Colon (tissue), 2 donors: Measurements from ENCODE around the gene WDR3.
A peak's percentile ranks its signal among the peaks of the same experiment; 100 is the strongest.
"Not testable (repeated sequence)": the region's sequence is repeated elsewhere in the genome, so short reads cannot be mapped to it uniquely, and the experiment has no call there.

ENCODE experiments used
- FAIRE-seq: peaks from 2 replicates; lab custom pipeline; 2012; peaks lifted over from hg19 to GRCh38; lab: Jason Lieb, UNC
- donor health status: control.
- donor health status: control.

The WDR3 gene

GRCh38 chr1:117929343-117930172 is at the start of gene WDR3, which contains the start of gene GDAP2:
TSS of gene WDR3 (plus strand) at chr1:117929739. CDS start at chr1:117933320, 3,581 bp downstream.
TSS of gene GDAP2 (minus strand) at chr1:117929621. CDS start at chr1:117920357, 9,264 bp downstream.
- no peak for FAIRE-seq

DNA sequence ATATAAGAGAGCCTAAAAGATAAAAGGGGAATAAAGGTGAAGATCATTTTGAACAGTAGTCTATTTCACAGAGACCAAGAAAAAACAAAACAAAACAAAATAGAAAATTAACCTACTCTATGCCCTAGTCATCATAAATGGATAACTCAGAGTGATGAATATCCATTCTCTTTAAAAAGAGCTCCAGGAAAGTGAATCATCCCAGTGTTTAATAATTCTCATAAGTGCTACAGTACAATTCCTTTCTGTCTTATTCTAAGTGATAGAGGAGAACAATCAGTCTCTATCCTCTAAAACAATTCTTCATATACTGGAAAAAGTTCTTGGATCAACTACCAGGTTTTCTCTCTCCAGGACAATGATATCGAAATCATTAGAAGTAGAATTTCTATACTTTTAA is 45.9 kb upstream of the WDR3 start:
- FAIRE-seq, result no peak

- FAIRE-seq, result no peak
These were observed 43.3 kb upstream of the WDR3 start for GRCh38 chr1:117886101-117886795.

GRCh38 chr1:117890452-117890851 is 39.1 kb upstream of the WDR3 start:
- no peak for FAIRE-seq

DNA sequence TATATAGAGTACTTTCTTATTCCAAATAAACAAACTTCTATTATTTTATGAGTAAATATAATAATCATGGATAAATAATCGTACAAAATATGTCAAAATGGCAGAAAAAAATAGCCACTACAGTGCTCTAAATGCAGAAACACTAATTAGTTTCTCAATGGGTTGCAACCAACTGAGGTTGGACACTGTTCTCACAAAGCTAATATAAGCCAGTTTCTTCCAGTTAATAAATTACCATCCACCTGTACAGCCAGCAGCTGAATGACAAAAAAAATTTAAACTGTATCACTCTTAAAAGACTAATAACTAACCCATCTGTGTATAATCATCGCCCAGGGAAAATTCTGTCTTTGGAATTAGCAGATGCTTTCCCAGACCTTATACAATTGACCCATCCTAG is 37.0 kb upstream of the WDR3 start:
- FAIRE-seq, result no peak

GRCh38 chr1:117894078-117894477 is 35.5 kb upstream of the WDR3 start:
- no peak for FAIRE-seq

- no peak for FAIRE-seq
These were observed 33.9 kb upstream of the WDR3 start for GRCh38 chr1:117895482-117896114.

- no peak for FAIRE-seq
These were observed 32.0 kb upstream of the WDR3 start for GRCh38 chr1:117897551-117897950.

DNA sequence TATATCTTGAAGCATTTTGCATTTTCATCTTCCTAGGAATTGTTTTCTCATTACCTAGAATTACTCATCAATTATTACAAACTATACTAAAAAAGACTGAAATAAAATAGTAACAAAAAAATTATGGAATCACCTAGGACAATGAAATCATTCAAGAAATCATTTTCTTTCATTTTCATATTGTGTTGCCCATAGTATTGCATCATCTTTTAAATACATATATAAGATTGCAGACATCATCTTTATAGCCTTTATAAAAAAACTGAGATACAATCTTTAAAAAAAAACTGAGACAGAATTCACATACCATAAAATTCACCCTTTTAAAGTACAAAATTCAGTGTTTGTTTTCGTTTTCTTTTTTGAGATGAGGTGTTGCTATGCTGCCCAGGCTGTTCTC is 29.7 kb upstream of the WDR3 start:
- FAIRE-seq, result no peak

- peak; percentile 88 for FAIRE-seq
These were observed 26.6 kb upstream of the WDR3 start for GRCh38 chr1:117902944-117903343.

- no peak for FAIRE-seq
These were observed 25.1 kb upstream of the WDR3 start for GRCh38 chr1:117904485-117904884.

GRCh38 chr1:117905019-117905418 is 24.5 kb upstream of the WDR3 start:
- FAIRE-seq, result no peak

DNA sequence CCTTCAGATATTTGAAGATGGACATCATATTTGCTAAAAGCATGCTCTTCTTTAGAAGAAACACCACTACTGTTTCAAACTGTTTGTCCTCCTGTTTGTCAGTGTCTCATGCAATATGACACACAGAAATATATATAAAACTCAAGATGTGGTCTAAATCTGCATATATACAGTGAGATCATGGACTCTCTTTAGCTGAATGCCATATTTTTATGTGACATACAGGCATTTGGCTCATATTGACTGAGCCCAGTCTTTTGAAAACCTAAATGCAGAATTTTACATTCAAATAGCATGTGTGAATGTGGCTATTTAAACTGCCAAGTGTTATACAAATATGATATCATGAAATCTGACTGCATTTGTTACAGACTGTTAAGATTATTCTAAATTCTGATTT is 18.5 kb upstream of the WDR3 start:
- no peak for FAIRE-seq

DNA sequence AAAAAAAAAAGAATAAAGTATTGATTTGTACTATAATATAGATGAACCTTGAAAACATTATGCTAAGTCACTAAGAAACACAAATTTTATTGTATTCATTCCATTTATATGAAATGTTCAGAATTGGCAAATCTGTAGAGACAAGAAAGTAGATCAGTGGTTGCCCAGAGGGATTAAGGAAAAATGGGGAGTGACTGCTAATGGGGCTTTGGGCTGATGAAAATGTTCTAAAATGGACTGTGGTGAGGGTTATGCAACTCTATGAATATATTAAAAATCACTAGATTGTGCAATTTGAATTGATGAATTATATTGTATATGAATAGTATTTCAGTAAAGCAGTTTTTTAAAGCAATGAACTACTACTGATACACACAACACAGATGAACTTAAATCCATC is 10.2 kb upstream of the WDR3 start:
- no peak for FAIRE-seq

DNA sequence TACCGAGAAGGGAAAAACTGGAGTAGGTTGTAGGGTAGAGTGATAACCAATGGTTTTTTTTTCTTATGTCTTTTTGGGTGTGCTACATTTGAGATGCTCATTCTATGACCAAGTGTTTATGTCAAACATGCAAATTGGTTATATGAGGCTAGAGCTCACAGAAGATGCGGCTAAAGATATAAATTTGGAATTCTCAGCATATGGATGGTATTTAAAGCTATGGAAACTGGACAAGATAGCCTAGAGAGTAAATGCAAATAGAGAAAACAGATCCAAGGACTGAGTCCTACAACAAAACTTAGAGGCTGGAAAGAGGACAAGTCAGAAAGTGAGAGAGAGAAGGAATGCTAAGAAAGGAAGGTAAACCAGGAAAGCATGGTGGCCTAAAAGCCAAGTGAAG is 7.5 kb upstream of the WDR3 start:
- FAIRE-seq, result no peak

DNA sequence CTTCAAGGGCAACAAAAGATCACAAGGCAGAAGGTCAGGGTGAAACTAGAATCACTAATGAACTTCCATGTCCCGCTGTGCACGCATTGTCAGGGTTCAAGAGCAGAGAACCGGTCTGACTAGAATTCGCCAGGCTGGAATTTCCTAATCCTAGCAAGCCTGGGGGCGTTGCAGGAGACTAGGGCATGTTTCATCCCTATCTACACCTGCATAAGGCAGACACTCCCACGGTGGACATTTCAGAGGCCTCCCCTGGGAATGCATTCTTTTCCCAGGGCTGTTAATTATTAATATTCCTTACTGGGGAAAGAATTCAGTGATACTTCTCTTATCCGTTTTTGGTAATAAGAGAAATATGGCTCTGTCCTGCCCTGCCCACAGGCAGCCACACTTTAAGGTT is 6.8 kb upstream of the WDR3 start:
- FAIRE-seq, result not testable (repeated sequence)

GRCh38 chr1:117925981-117926380 is 3.6 kb upstream of the WDR3 start:
- no peak for FAIRE-seq

GRCh38 chr1:117928881-117929342 is 627 bp upstream of the WDR3 start:
- no peak for FAIRE-seq

- FAIRE-seq, result no peak
These were observed 571 bp downstream of the WDR3 start for GRCh38 chr1:117930173-117930447.

- FAIRE-seq, result no peak
These were observed 945 bp downstream of the WDR3 start for GRCh38 chr1:117930484-117930883.

GRCh38 chr1:117932576-117932975 is 3.0 kb downstream of the WDR3 start:
- no peak for FAIRE-seq

DNA sequence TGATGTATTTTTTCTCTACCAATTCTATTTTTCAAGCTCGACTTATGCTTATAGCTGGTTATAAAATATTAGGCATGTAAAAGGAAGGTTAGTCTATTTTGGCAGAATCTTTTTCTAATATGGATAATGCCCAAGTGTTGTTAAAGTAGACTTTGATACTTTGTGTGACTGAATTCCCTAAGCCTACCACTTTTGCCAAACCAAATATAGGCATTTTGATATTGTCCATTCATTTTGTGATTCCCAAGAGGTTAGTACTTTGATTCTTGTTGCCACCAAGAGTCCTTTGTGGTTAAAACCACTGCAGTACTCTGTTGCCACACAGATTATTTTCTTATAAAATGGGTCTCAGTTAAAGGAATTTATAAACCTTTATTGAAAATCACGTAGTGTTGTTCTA is 4.2 kb downstream of the WDR3 start:
- FAIRE-seq, result no peak

- FAIRE-seq, result no peak
These were observed 12.8 kb downstream of the WDR3 start for GRCh38 chr1:117942293-117942692.
